HEK293 (cell line): ENCODE data around the gene PCDHA6.

Experiments
- CTCF ChIP-seq: fragments of 450-650 bp; formaldehyde crosslinking; IDR thresholded peaks from 2 replicates; pipeline ENCODE4 v1.5.1; 2016; ENCODE audit warnings: missing biosample characterization, missing genetic modification characterization
- HIC1 ChIP-seq: fragments of 450-650 bp; formaldehyde crosslinking; IDR thresholded peaks from 2 replicates; pipeline ENCODE4 v1.5.1; 2016; ENCODE audit warnings: missing biosample characterization, missing genetic modification characterization
- TCF7L2 ChIP-seq: IDR thresholded peaks from 2 replicates; pipeline ENCODE4 v1.6.1; 2011; ENCODE audit warnings: low read depth, mild to moderate bottlenecking, inconsistent platforms, low read length, moderate library complexity, borderline replicate concordance
- ZFHX2 ChIP-seq: fragments of 450-650 bp; formaldehyde crosslinking; conservative IDR thresholded peaks from 2 replicates; pipeline ENCODE4 v1.5.1; 2016; ENCODE audit warnings: missing biosample characterization, missing genetic modification characterization
- ZNF133 ChIP-seq: fragments of 450-650 bp; formaldehyde crosslinking; IDR thresholded peaks from 2 replicates; pipeline ENCODE4 v1.5.1; 2016; ENCODE audit warnings: missing biosample characterization, missing genetic modification characterization
- ZNF155 ChIP-seq: fragments of 450-650 bp; formaldehyde crosslinking; IDR thresholded peaks from 2 replicates; pipeline ENCODE4 v1.5.1; 2016; ENCODE audit warnings: missing biosample characterization, missing genetic modification characterization
- ZNF23 ChIP-seq: fragments of 450-650 bp; formaldehyde crosslinking; IDR thresholded peaks from 2 replicates; pipeline ENCODE4 v1.5.1; 2016; ENCODE audit warnings: missing biosample characterization, missing genetic modification characterization, borderline replicate concordance
- ZNF558 ChIP-seq: fragments of 450-650 bp; formaldehyde crosslinking; IDR thresholded peaks from 2 replicates; pipeline ENCODE4 v1.5.1; 2016; ENCODE audit warnings: missing biosample characterization, missing genetic modification characterization
- ZNF660 ChIP-seq: fragments of 450-650 bp; IDR thresholded peaks from 2 replicates; pipeline ENCODE4 v1.5.1; 2018; ENCODE audit warnings: missing biosample characterization, mild to moderate bottlenecking, missing genetic modification characterization
- ZNF670 ChIP-seq: fragments of 450-650 bp; formaldehyde crosslinking; IDR thresholded peaks from 2 replicates; pipeline ENCODE4 v1.5.1; 2016; ENCODE audit warnings: missing biosample characterization, missing genetic modification characterization, low read depth
- ZNF707 ChIP-seq: fragments of 450-650 bp; formaldehyde crosslinking; IDR thresholded peaks from 2 replicates; pipeline ENCODE4 v1.5.1; 2016; ENCODE audit warnings: missing biosample characterization, missing genetic modification characterization
- TF ChIP-seq, protein P1 (sequence below): sonication (generic); formaldehyde crosslinking; IDR thresholded peaks from 2 replicates; pipeline ENCODE4 v1.8.1; 2022; ENCODE audit warnings: mild to moderate bottlenecking, moderate library complexity, missing genetic modification reagents
- TF ChIP-seq, protein P2 (sequence below): fragments of 450-650 bp; formaldehyde crosslinking; IDR thresholded peaks from 2 replicates; pipeline ENCODE4 v1.5.1; 2016; ENCODE audit warnings: missing biosample characterization, missing genetic modification characterization, low read depth
- TF ChIP-seq, protein P3 (sequence below): fragments of 450-650 bp; formaldehyde crosslinking; IDR thresholded peaks from 2 replicates; pipeline ENCODE4 v1.5.1; 2017; ENCODE audit warnings: missing biosample characterization, missing genetic modification characterization

GRCh38 chr5:140822281-140822629, 5.5 kb upstream of the PCDHA6 start:
- TF ChIP-seq ZNF558 (tag by site-specific recombination) = no peak
- no peak for TF ChIP-seq CTCF
- TF ChIP-seq, protein P1, sequence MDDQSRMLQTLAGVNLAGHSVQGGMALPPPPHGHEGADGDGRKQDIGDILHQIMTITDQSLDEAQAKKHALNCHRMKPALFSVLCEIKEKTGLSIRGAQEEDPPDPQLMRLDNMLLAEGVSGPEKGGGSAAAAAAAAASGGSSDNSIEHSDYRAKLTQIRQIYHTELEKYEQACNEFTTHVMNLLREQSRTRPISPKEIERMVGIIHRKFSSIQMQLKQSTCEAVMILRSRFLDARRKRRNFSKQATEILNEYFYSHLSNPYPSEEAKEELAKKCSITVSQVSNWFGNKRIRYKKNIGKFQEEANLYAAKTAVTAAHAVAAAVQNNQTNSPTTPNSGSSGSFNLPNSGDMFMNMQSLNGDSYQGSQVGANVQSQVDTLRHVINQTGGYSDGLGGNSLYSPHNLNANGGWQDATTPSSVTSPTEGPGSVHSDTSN (CRISPR knock-in tag) = no peak
- TF ChIP-seq, protein P2, sequence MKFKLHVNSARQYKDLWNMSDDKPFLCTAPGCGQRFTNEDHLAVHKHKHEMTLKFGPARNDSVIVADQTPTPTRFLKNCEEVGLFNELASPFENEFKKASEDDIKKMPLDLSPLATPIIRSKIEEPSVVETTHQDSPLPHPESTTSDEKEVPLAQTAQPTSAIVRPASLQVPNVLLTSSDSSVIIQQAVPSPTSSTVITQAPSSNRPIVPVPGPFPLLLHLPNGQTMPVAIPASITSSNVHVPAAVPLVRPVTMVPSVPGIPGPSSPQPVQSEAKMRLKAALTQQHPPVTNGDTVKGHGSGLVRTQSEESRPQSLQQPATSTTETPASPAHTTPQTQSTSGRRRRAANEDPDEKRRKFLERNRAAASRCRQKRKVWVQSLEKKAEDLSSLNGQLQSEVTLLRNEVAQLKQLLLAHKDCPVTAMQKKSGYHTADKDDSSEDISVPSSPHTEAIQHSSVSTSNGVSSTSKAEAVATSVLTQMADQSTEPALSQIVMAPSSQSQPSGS (tag by site-specific recombination) = no peak
- TF ChIP-seq ZFHX2 = no peak
- TF ChIP-seq, protein P3, sequence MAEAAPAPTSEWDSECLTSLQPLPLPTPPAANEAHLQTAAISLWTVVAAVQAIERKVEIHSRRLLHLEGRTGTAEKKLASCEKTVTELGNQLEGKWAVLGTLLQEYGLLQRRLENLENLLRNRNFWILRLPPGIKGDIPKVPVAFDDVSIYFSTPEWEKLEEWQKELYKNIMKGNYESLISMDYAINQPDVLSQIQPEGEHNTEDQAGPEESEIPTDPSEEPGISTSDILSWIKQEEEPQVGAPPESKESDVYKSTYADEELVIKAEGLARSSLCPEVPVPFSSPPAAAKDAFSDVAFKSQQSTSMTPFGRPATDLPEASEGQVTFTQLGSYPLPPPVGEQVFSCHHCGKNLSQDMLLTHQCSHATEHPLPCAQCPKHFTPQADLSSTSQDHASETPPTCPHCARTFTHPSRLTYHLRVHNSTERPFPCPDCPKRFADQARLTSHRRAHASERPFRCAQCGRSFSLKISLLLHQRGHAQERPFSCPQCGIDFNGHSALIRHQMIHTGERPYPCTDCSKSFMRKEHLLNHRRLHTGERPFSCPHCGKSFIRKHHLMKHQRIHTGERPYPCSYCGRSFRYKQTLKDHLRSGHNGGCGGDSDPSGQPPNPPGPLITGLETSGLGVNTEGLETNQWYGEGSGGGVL (tag by site-specific recombination) = no peak
- no peak for TF ChIP-seq ZNF133 (tag by site-specific recombination)
- TF ChIP-seq ZNF660 = no peak
- TF ChIP-seq HIC1 (tag by site-specific recombination) = no peak
- TF ChIP-seq TCF7L2 = no peak
- no peak for TF ChIP-seq ZNF707 (tag by site-specific recombination)
- TF ChIP-seq ZNF670 = no peak
- no peak for TF ChIP-seq ZNF155 (tag by site-specific recombination)
- TF ChIP-seq ZNF23 (tag by site-specific recombination) = no peak
